Measurements from ENCODE around the gene BRI3BP.
"Not testable (repeated sequence)": the region's sequence is repeated elsewhere in the genome, so short reads cannot be mapped to it uniquely, and the experiment has no call there.

BRI3BP gene

GRCh38 chr12:125056306-125056705 lies 62.9 kb downstream of the BRI3BP start:
- Histone ChIP-seq H3K27me3 (ENCODE audit: insufficient read depth, insufficient read length) (no peaks in the 10 kb centered on the region), H3K36me3 (ENCODE audit: insufficient read depth, insufficient read length, low read length) (no peaks in the 10 kb centered on the region), H3K9me3 (ENCODE audit: insufficient read depth, low read length) (peaks cover 10% of the 10 kb centered on the region; the same call in 1 of the 2 replicates), H3K9ac (ENCODE audit: insufficient read length, low read depth) (peak overlapping the region; percentile 70), H3K4me1 (ENCODE audit: insufficient read depth, insufficient read length) (peaks cover 8% of the 10 kb centered on the region), H3K4me3 (ENCODE audit: insufficient read length, low read depth) (no peak overlapping the region)
- DNase-seq (ENCODE audit: low read depth, low spot score): no peak
- no peak for TF ChIP-seq ZNF274 (IDR thresholded peaks at IDR 0.05; ENCODE audit: low read depth, low read length)
- no peak for TF ChIP-seq SUZ12 (IDR thresholded peaks at IDR 0.05; ENCODE audit: extremely low read depth, insufficient read depth, insufficient read length)
- TF ChIP-seq YY1 (IDR thresholded peaks at IDR 0.05; ENCODE audit: insufficient read depth, insufficient read length): no peak

- Histone ChIP-seq H3K4me1 (ENCODE audit: insufficient read depth, insufficient read length) (peaks cover 8% of the 10 kb centered on the region), H3K9me3 (ENCODE audit: insufficient read depth, low read length) (peaks cover 10% of the 10 kb centered on the region; the same call in 1 of the 2 replicates), H3K27me3 (ENCODE audit: insufficient read depth, insufficient read length) (no peaks in the 10 kb centered on the region), H3K36me3 (ENCODE audit: insufficient read depth, insufficient read length, low read length) (no peaks in the 10 kb centered on the region), H3K4me3 (ENCODE audit: insufficient read length, low read depth) (no peak overlapping the region), H3K9ac (ENCODE audit: insufficient read length, low read depth) (no peak overlapping the region)
- no peak for TF ChIP-seq SUZ12 (IDR thresholded peaks at IDR 0.05; ENCODE audit: extremely low read depth, insufficient read depth, insufficient read length)
- no peak for TF ChIP-seq ZNF274 (IDR thresholded peaks at IDR 0.05; ENCODE audit: low read depth, low read length)
- no peak for TF ChIP-seq YY1 (IDR thresholded peaks at IDR 0.05; ENCODE audit: insufficient read depth, insufficient read length)
- DNase-seq (ENCODE audit: low read depth, low spot score): no peak
Measured at GRCh38 chr12:125057708-125058107, 64.3 kb downstream of the BRI3BP start.

- Histone ChIP-seq H3K36me3 (ENCODE audit: insufficient read depth, insufficient read length, low read length) (no peaks in the 10 kb centered on the region), H3K9ac (ENCODE audit: insufficient read length, low read depth) (no peak overlapping the region), H3K4me1 (ENCODE audit: insufficient read depth, insufficient read length) (peaks cover 5% of the 10 kb centered on the region), H3K4me3 (ENCODE audit: insufficient read length, low read depth) (no peak overlapping the region), H3K9me3 (ENCODE audit: insufficient read depth, low read length) (peaks cover 4% of the 10 kb centered on the region; the same call in 1 of the 2 replicates), H3K27me3 (ENCODE audit: insufficient read depth, insufficient read length) (no peaks in the 10 kb centered on the region)
- TF ChIP-seq SUZ12 (IDR thresholded peaks at IDR 0.05; ENCODE audit: extremely low read depth, insufficient read depth, insufficient read length): no peak
- no peak for TF ChIP-seq ZNF274 (IDR thresholded peaks at IDR 0.05; ENCODE audit: low read depth, low read length)
- no peak for DNase-seq (ENCODE audit: low read depth, low spot score)
Measured at GRCh38 chr12:125061229-125061628, 67.8 kb downstream of the BRI3BP start.

GRCh38 chr12:125063522-125063921 lies 70.1 kb downstream of the BRI3BP start:
- H3K4me3 ChIP-seq (ENCODE audit: insufficient read length, low read depth); H3K9ac ChIP-seq (ENCODE audit: insufficient read length, low read depth); DNase-seq (ENCODE audit: low read depth, low spot score); H3K27me3 ChIP-seq (ENCODE audit: insufficient read depth, insufficient read length); H3K36me3 ChIP-seq (ENCODE audit: insufficient read depth, insufficient read length, low read length); H3K9me3 ChIP-seq (ENCODE audit: insufficient read depth, low read length): not testable (repeated sequence)
- H3K4me1 ChIP-seq (ENCODE audit: insufficient read depth, insufficient read length): peaks cover 18% of the 10 kb centered on the region

- Histone ChIP-seq H3K9me3 (ENCODE audit: insufficient read depth, low read length) (peaks cover 4% of the 10 kb centered on the region; the same call in 1 of the 2 replicates), H3K9ac (ENCODE audit: insufficient read length, low read depth) (no peak overlapping the region), H3K4me1 (ENCODE audit: insufficient read depth, insufficient read length) (peaks cover 18% of the 10 kb centered on the region), H3K4me3 (ENCODE audit: insufficient read length, low read depth) (no peak overlapping the region), H3K36me3 (ENCODE audit: insufficient read depth, insufficient read length, low read length) (peaks cover 10% of the 10 kb centered on the region), H3K27me3 (ENCODE audit: insufficient read depth, insufficient read length) (no peaks in the 10 kb centered on the region)
- TF ChIP-seq ZNF274 (IDR thresholded peaks at IDR 0.05; ENCODE audit: low read depth, low read length) (no peak), YY1 (IDR thresholded peaks at IDR 0.05; ENCODE audit: insufficient read depth, insufficient read length) (no peak), SUZ12 (IDR thresholded peaks at IDR 0.05; ENCODE audit: extremely low read depth, insufficient read depth, insufficient read length) (no peak)
- no peak for DNase-seq (ENCODE audit: low read depth, low spot score)
Measured at GRCh38 chr12:125064492-125064891, 71.0 kb downstream of the BRI3BP start.

GRCh38 chr12:125065021-125065918 lies 71.8 kb downstream of the BRI3BP start, which contains the start of gene AACS:
Gene AACS (plus strand): TSS chr12:125065435. CDS start chr12:125065585, 150 bp downstream.
- peaks cover 4% of the 10 kb centered on the region; the same call in 1 of the 2 replicates for H3K9me3 ChIP-seq (ENCODE audit: insufficient read depth, low read length)
- peaks cover 17% of the 10 kb centered on the region for H3K36me3 ChIP-seq (ENCODE audit: insufficient read depth, insufficient read length, low read length)

GRCh38 chr12:125065919-125066570 lies 72.6 kb downstream of the BRI3BP start:
- peaks cover 20% of the 10 kb centered on the region for H3K36me3 ChIP-seq (ENCODE audit: insufficient read depth, insufficient read length, low read length)
- H3K27me3 ChIP-seq (ENCODE audit: insufficient read depth, insufficient read length): no peaks in the 10 kb centered on the region
- peak overlapping the region; percentile 95 for H3K9ac ChIP-seq (ENCODE audit: insufficient read length, low read depth)
- TF ChIP-seq YY1 (IDR thresholded peaks at IDR 0.05; ENCODE audit: insufficient read depth, insufficient read length): no peak
- no peak for TF ChIP-seq ZNF274 (IDR thresholded peaks at IDR 0.05; ENCODE audit: low read depth, low read length)
- no peak for TF ChIP-seq SUZ12 (IDR thresholded peaks at IDR 0.05; ENCODE audit: extremely low read depth, insufficient read depth, insufficient read length)
- H3K4me1 ChIP-seq (ENCODE audit: insufficient read depth, insufficient read length): peaks cover 19% of the 10 kb centered on the region
- no peak for DNase-seq (ENCODE audit: low read depth, low spot score)
- peaks cover 3% of the 10 kb centered on the region; the same call in 1 of the 2 replicates for H3K9me3 ChIP-seq (ENCODE audit: insufficient read depth, low read length)
- peak overlapping the region; percentile 95 for H3K4me3 ChIP-seq (ENCODE audit: insufficient read length, low read depth)

More at GRCh38 chr12:125065021-125065918, 71.8 kb downstream of the BRI3BP start, which contains the start of gene AACS:
- Histone ChIP-seq H3K4me1 (ENCODE audit: insufficient read depth, insufficient read length) (peaks cover 18% of the 10 kb centered on the region), H3K4me3 (ENCODE audit: insufficient read length, low read depth) (peak within 1 kb of the TSS; percentile 95), H3K27me3 (ENCODE audit: insufficient read depth, insufficient read length) (no peaks in the 10 kb centered on the region), H3K9ac (ENCODE audit: insufficient read length, low read depth) (peak within 1 kb of the TSS; percentile 95)
- no peak for TF ChIP-seq ZNF274 (IDR thresholded peaks at IDR 0.05; ENCODE audit: low read depth, low read length)
- no peak for TF ChIP-seq YY1 (IDR thresholded peaks at IDR 0.05; ENCODE audit: insufficient read depth, insufficient read length)
- no peak for TF ChIP-seq SUZ12 (IDR thresholded peaks at IDR 0.05; ENCODE audit: extremely low read depth, insufficient read depth, insufficient read length)
- DNase-seq (ENCODE audit: low read depth, low spot score): peak; percentile 65

Measured in NT2/D1 (cell line).